ENCODE measurements around the gene REXO4. TPM values are rescaled to one million over a fixed set of nuclear protein-coding genes. Genes with fewer than 3 reads are reported as not detected.

REXO4 gene
- total and polyA plus RNA-seq, 3 experiments from 2014 or later: 25.8 to 56.4 (median 52.4) TPM

GRCh38 chr9:133443982-133444381 is 26.2 kb upstream of the REXO4 start:
- POLR2A ChIA-PET: no interaction called here

GRCh38 chr9:133443248-133443647 is 25.4 kb upstream of the REXO4 start:
- Mint-ChIP-seq H3K4me3 (no peak overlapping the region), H3K27me3 (peaks cover 9 to 10% of the 10 kb centered on the region in 2 donors)
- CTCF ChIA-PET: no interaction called here

More at GRCh38 chr9:133443982-133444381, 26.2 kb upstream of the REXO4 start:
- H3K27ac ChIP-seq (ENCODE audit: low read depth, low read length): no peak overlapping the region
- no peak overlapping the region for H3K4me3 ChIP-seq (ENCODE audit: low read length)
- H3K27me3 ChIP-seq (ENCODE audit: insufficient read depth, low read length, poor library complexity, severe bottlenecking): no peaks in the 10 kb centered on the region
- no peak overlapping the region for H3K4me3 Mint-ChIP-seq
- no peaks in the 10 kb centered on the region for H3K4me1 ChIP-seq (ENCODE audit: insufficient read depth, low read length)
- no peak overlapping the region for H3K27ac Mint-ChIP-seq
- CTCF ChIA-PET: no interaction called here
- H3K9me3 Mint-ChIP-seq: no peaks in the 10 kb centered on the region
- no peaks in the 10 kb centered on the region for H3K4me1 Mint-ChIP-seq
- peaks cover 9 to 10% of the 10 kb centered on the region in 2 donors for H3K27me3 Mint-ChIP-seq
- H3K36me3 ChIP-seq (ENCODE audit: insufficient read depth, low read length): no peaks in the 10 kb centered on the region
- no peaks in the 10 kb centered on the region for H3K9me3 ChIP-seq (ENCODE audit: low read length)
- no peak for DNase-seq
- no peaks in the 10 kb centered on the region for H3K36me3 Mint-ChIP-seq

GRCh38 chr9:133441571-133441970 is 23.8 kb upstream of the REXO4 start:
- CTCF ChIA-PET: no interaction called here
- DNase-seq: no peak
- Histone ChIP-seq H3K4me3 (ENCODE audit: low read length) (no peak overlapping the region), H3K36me3 (ENCODE audit: insufficient read depth, low read length) (no peaks in the 10 kb centered on the region), H3K27me3 (ENCODE audit: insufficient read depth, low read length, poor library complexity, severe bottlenecking) (no peaks in the 10 kb centered on the region), H3K9me3 (ENCODE audit: low read length) (no peaks in the 10 kb centered on the region), H3K27ac (ENCODE audit: low read depth, low read length) (no peak overlapping the region), H3K4me1 (ENCODE audit: insufficient read depth, low read length) (no peaks in the 10 kb centered on the region)
- H3K9me3 Mint-ChIP-seq: no peaks in the 10 kb centered on the region
- no peaks in the 10 kb centered on the region for H3K36me3 Mint-ChIP-seq
- H3K27ac Mint-ChIP-seq: no peak overlapping the region
- no peak overlapping the region for H3K4me3 Mint-ChIP-seq
- no peaks in the 10 kb centered on the region for H3K4me1 Mint-ChIP-seq
- POLR2A ChIA-PET: no interaction called here
- H3K27me3 Mint-ChIP-seq: peaks cover 6 to 10% of the 10 kb centered on the region in 2 donors

More at GRCh38 chr9:133443248-133443647, 25.4 kb upstream of the REXO4 start:
- no peaks in the 10 kb centered on the region for H3K4me1 ChIP-seq (ENCODE audit: insufficient read depth, low read length)
- H3K36me3 Mint-ChIP-seq: no peaks in the 10 kb centered on the region
- H3K9me3 ChIP-seq (ENCODE audit: low read length): no peaks in the 10 kb centered on the region
- no peak overlapping the region for H3K27ac ChIP-seq (ENCODE audit: low read depth, low read length)
- H3K27ac Mint-ChIP-seq: no peak overlapping the region
- POLR2A ChIA-PET: no interaction called here
- H3K27me3 ChIP-seq (ENCODE audit: insufficient read depth, low read length, poor library complexity, severe bottlenecking): no peaks in the 10 kb centered on the region
- no peaks in the 10 kb centered on the region for H3K36me3 ChIP-seq (ENCODE audit: insufficient read depth, low read length)
- H3K4me1 Mint-ChIP-seq: no peaks in the 10 kb centered on the region
- no peak for DNase-seq
- H3K4me3 ChIP-seq (ENCODE audit: low read length): no peak overlapping the region
- no peaks in the 10 kb centered on the region for H3K9me3 Mint-ChIP-seq

GRCh38 chr9:133440874-133441273 is 23.1 kb upstream of the REXO4 start:
- H3K4me3 Mint-ChIP-seq: no peak overlapping the region
- H3K27me3 ChIP-seq (ENCODE audit: insufficient read depth, low read length, poor library complexity, severe bottlenecking): no peaks in the 10 kb centered on the region
- H3K27me3 Mint-ChIP-seq: peaks cover 1 to 5% of the 10 kb centered on the region in 2 donors
- H3K36me3 ChIP-seq (ENCODE audit: insufficient read depth, low read length): no peaks in the 10 kb centered on the region
- POLR2A ChIA-PET: no interaction called here
- H3K36me3 Mint-ChIP-seq: no peaks in the 10 kb centered on the region
- no peak overlapping the region for H3K4me3 ChIP-seq (ENCODE audit: low read length)
- H3K9me3 ChIP-seq (ENCODE audit: low read length): no peaks in the 10 kb centered on the region
- no peak for DNase-seq
- no peaks in the 10 kb centered on the region for H3K9me3 Mint-ChIP-seq
- no peak overlapping the region for H3K27ac ChIP-seq (ENCODE audit: low read depth, low read length)
- no peaks in the 10 kb centered on the region for H3K4me1 ChIP-seq (ENCODE audit: insufficient read depth, low read length)
- peak overlapping the region in 1 of 8 donors; percentile 23 for H3K27ac Mint-ChIP-seq
- CTCF ChIA-PET: no interaction called here
- H3K4me1 Mint-ChIP-seq: no peaks in the 10 kb centered on the region

- ChIA-PET CTCF (no interaction called here), POLR2A (no interaction called here)
- Histone ChIP-seq H3K9me3 (ENCODE audit: low read length) (no peaks in the 10 kb centered on the region), H3K4me1 (ENCODE audit: insufficient read depth, low read length) (no peaks in the 10 kb centered on the region), H3K36me3 (ENCODE audit: insufficient read depth, low read length) (no peaks in the 10 kb centered on the region), H3K4me3 (ENCODE audit: low read length) (no peak overlapping the region), H3K27ac (ENCODE audit: low read depth, low read length) (no peak overlapping the region), H3K27me3 (ENCODE audit: insufficient read depth, low read length, poor library complexity, severe bottlenecking) (no peaks in the 10 kb centered on the region)
- Mint-ChIP-seq H3K4me3 (no peak overlapping the region), H3K36me3 (no peaks in the 10 kb centered on the region), H3K27me3 (peaks cover 0 to 1% of the 10 kb centered on the region in 2 donors), H3K4me1 (no peaks in the 10 kb centered on the region), H3K27ac (no peak overlapping the region), H3K9me3 (no peaks in the 10 kb centered on the region)
- DNase-seq: no peak
These were observed 21.5 kb upstream of the REXO4 start for GRCh38 chr9:133439337-133439736.

DNA sequence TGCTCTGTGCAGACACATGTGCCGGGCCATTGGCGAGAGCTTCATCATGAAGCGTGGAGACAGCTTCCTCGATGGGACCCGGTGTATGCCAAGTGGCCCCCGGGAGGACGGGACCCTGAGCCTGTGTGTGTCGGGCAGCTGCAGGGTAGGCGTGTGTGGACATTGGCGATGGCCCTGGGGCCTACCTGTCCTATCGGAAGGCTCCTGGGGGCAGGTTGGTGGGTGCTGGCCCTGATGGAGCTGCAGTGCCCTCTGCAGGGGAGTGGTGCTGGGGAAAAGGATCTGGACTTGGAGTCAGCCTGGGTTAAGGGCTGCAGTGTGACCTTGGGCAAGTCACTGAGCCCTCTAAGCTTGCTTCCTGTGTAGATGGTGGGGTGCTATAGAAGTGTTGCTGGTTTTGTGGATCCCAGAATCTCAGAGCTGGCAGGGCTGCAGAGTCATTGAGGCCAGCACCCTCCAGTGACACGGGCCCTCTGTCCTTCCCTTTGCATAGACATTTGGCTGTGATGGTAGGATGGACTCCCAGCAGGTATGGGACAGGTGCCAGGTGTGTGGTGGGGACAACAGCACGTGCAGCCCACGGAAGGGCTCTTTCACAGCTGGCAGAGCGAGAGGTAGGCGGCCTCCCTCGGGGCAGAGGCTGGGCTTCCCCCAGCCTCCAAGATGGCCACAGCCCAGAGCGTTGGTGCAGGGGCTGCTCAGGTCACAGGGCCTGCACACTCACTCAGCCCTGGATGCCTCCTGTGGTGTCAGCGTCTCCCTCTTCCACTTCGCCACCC is 20.1 kb upstream of the REXO4 start:
- Histone ChIP-seq H3K4me3 (ENCODE audit: low read length) (no peak overlapping the region), H3K27me3 (ENCODE audit: insufficient read depth, low read length, poor library complexity, severe bottlenecking) (no peaks in the 10 kb centered on the region), H3K36me3 (ENCODE audit: insufficient read depth, low read length) (no peaks in the 10 kb centered on the region), H3K4me1 (ENCODE audit: insufficient read depth, low read length) (no peaks in the 10 kb centered on the region), H3K27ac (ENCODE audit: low read depth, low read length) (no peak overlapping the region), H3K9me3 (ENCODE audit: low read length) (no peaks in the 10 kb centered on the region)
- no peaks in the 10 kb centered on the region for H3K9me3 Mint-ChIP-seq
- H3K36me3 Mint-ChIP-seq: no peaks in the 10 kb centered on the region
- H3K4me1 Mint-ChIP-seq: no peaks in the 10 kb centered on the region
- H3K4me3 Mint-ChIP-seq: no peak overlapping the region
- POLR2A ChIA-PET: no interaction called here
- no peaks in the 10 kb centered on the region for H3K27me3 Mint-ChIP-seq
- CTCF ChIA-PET: no interaction called here
- no peak for DNase-seq
- no peak overlapping the region for H3K27ac Mint-ChIP-seq

GRCh38 chr9:133436681-133437080 is 18.9 kb upstream of the REXO4 start:
- Mint-ChIP-seq H3K4me1 (no peaks in the 10 kb centered on the region), H3K36me3 (no peaks in the 10 kb centered on the region), H3K27me3 (peaks cover 0 to 4% of the 10 kb centered on the region in 2 donors), H3K4me3 (no peak overlapping the region), H3K27ac (no peak overlapping the region), H3K9me3 (no peaks in the 10 kb centered on the region)
- no peaks in the 10 kb centered on the region for H3K4me1 ChIP-seq (ENCODE audit: insufficient read depth, low read length)
- ChIA-PET POLR2A (no interaction called here), CTCF (no interaction called here)
- no peaks in the 10 kb centered on the region for H3K36me3 ChIP-seq (ENCODE audit: insufficient read depth, low read length)
- no peak for DNase-seq
- H3K4me3 ChIP-seq (ENCODE audit: low read length): no peak overlapping the region
- H3K9me3 ChIP-seq (ENCODE audit: low read length): no peaks in the 10 kb centered on the region
- H3K27ac ChIP-seq (ENCODE audit: low read depth, low read length): no peak overlapping the region
- no peaks in the 10 kb centered on the region for H3K27me3 ChIP-seq (ENCODE audit: insufficient read depth, low read length, poor library complexity, severe bottlenecking)

DNA sequence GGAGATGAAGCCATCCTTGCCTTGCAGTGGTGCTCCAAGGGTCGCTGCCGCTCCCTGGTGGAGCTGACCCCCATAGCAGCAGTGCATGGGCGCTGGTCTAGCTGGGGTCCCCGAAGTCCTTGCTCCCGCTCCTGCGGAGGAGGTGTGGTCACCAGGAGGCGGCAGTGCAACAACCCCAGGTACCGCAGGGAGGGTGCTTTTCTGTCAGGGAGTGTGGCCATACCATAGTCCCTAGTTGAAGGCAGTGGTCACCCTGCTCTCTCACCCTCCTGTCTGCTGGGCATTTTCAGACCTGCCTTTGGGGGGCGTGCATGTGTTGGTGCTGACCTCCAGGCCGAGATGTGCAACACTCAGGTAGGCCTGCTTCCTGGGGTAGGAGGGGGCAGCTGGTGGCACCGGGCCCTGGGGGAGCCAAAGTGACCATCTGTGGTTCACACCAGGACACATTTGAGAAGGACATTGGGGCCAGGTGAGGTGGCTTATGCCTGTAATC is 15.6 kb upstream of the REXO4 start:
- H3K4me1 ChIP-seq (ENCODE audit: insufficient read depth, low read length): no peaks in the 10 kb centered on the region
- no peaks in the 10 kb centered on the region for H3K27me3 ChIP-seq (ENCODE audit: insufficient read depth, low read length, poor library complexity, severe bottlenecking)
- no peaks in the 10 kb centered on the region for H3K36me3 ChIP-seq (ENCODE audit: insufficient read depth, low read length)
- Mint-ChIP-seq H3K27ac (no peak overlapping the region), H3K4me3 (no peak overlapping the region), H3K27me3 (peaks cover 4 to 8% of the 10 kb centered on the region in 2 donors), H3K9me3 (no peaks in the 10 kb centered on the region), H3K4me1 (peaks cover 0 to 7% (median 1%) of the 10 kb centered on the region in 3 donors), H3K36me3 (no peaks in the 10 kb centered on the region)
- H3K4me3 ChIP-seq (ENCODE audit: low read length): no peak overlapping the region
- no peak for DNase-seq
- H3K9me3 ChIP-seq (ENCODE audit: low read length): no peaks in the 10 kb centered on the region
- CTCF ChIA-PET: no interaction called here
- H3K27ac ChIP-seq (ENCODE audit: low read depth, low read length): no peak overlapping the region
- POLR2A ChIA-PET: no interaction called here
